Measurements from ENCODE around the gene FLII. TPM values are rescaled to one million over a fixed set of nuclear protein-coding genes. Genes with fewer than 3 reads are reported as not detected.

The FLII gene
- total RNA-seq, 1 donor from 2014 or later: 425 TPM

DNA sequence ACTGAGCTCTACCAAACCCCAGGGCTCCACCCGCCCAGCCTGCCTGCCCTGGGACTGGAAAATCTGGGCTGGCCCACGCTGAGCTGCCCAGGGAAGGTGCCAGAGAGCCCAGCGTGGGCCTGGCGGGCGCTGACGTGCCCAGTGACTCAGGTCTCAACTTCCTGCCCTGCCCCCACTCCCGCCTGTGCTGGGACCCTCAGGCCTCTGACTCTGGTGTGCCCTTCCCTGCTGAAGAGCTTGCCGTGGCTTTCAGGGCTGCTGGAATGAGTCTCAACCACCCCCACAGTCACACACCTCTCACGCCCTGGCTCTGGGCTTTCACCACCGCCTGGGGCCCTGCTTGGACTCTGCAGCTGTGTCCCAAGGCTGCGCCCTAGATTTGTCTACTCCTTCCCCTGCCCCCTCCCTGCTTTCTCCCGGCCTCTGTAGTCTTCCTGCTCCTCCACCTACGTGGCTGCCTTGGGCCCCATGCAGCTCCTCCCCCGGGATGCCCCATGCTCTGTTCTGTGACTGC is 22.7 kb downstream of the FLII start:
- H3K4me3 ChIP-seq (ENCODE audit: low read depth, low read length): no peak overlapping the region
- no peak for TF ChIP-seq CTCF (conservative IDR thresholded peaks at IDR 0.05; ENCODE audit: low read depth, low read length)
- no peak for DNase-seq (ENCODE audit: low read depth)

GRCh38 chr17:18234853-18235380 is 23.6 kb downstream of the FLII start:
- DNase-seq (ENCODE audit: low read depth): no peak
- TF ChIP-seq CTCF (conservative IDR thresholded peaks at IDR 0.05; ENCODE audit: low read depth, low read length): no peak
- H3K4me3 ChIP-seq (ENCODE audit: low read depth, low read length): no peak overlapping the region

GRCh38 chr17:18233803-18234518 is 24.6 kb downstream of the FLII start:
- no peak overlapping the region for H3K4me3 ChIP-seq (ENCODE audit: low read depth, low read length)
- TF ChIP-seq CTCF (conservative IDR thresholded peaks at IDR 0.05; ENCODE audit: low read depth, low read length): no peak
- no peak for DNase-seq (ENCODE audit: low read depth)

DNA sequence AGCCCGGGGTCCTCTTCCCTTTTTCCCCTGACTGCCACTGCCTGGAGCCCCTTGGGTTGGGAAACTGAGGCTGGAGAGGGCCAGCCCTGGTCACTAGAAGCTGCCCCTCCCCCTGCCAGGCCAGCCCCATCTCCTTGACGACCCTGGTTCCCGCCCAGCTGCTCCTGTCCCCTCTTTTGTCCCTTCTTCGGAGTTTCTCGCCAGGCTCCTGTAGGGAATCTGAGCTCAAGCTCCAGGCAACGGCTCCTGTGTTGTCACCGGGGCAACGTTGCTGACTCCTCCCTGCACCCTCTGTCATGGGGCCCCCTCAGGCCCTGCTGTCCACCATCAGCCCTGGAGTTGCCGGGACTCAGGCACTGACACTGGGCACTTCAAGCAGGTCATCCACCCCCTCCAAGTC is 27.4 kb downstream of the FLII start:
- no peak overlapping the region for H3K4me3 ChIP-seq (ENCODE audit: low read depth, low read length)

DNA sequence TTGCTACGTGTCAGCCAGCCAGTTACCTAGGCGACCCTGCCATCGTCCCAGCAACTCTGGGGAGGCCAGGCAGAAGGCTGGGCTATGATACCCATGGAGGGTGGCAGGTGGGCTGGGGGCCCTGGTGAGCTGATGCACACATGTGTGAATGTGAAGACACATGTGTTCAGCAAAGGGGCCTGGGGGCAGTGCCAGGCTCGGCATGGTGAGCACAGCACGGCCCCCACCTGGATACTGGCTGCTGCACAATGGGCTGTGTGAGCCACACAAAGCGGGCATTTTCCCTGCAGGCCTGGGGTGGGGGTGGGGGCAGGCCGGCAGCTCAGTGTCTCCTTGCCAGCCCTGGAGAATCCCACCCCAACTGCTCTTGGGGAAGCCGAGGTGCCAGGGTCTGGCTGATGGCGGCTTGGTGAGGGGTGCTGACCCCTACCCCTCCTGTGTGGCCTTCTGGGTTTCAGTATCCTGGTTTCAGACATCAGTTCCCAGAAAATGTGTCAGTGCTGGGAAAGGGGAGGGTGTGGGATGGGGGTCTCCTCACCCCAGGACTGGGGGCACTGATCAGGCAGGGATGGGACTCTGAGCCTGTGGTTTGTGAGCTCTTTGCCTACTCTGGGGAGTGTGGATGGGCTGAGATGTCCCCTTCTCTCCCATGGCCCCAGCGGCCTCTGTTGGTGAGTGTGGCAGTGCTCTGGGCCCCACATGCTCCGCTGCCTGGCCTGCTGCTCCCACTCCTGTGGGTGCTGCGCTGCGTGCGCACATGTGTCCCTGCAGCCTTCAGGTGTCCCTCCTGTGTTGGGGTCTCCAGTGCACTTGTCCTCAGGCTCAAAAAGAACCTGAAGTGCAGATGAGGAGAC is 28.0 kb downstream of the FLII start:
- H3K4me3 ChIP-seq (ENCODE audit: low read depth, low read length): no peak overlapping the region
- no peak for DNase-seq (ENCODE audit: low read depth)
- TF ChIP-seq CTCF (conservative IDR thresholded peaks at IDR 0.05; ENCODE audit: low read depth, low read length): no peak

More for the DNA sequence above, 27.4 kb downstream of the FLII start:
- TF ChIP-seq CTCF (conservative IDR thresholded peaks at IDR 0.05; ENCODE audit: low read depth, low read length): no peak
- DNase-seq (ENCODE audit: low read depth): no peak

GRCh38 chr17:18229771-18230170 is 28.8 kb downstream of the FLII start:
- H3K4me3 ChIP-seq (ENCODE audit: low read depth, low read length): no peak overlapping the region
- TF ChIP-seq CTCF (conservative IDR thresholded peaks at IDR 0.05; ENCODE audit: low read depth, low read length): no peak
- no peak for DNase-seq (ENCODE audit: low read depth)

Data from epithelial cell of proximal tubule (primary cell).